GM12873 (cell line): Measurements from ENCODE around the gene ZNF384.

ENCODE experiments used
- CTCF ChIP-seq: IDR thresholded peaks from 2 replicates; pipeline ENCODE4 v1.5.1; 2012; ENCODE audit warnings: low read depth, mild to moderate bottlenecking, moderate library complexity, low read length, control low read depth; ENCODE audit not compliant: insufficient read depth; ENCODE audit errors: missing control alignments

ZNF384 gene

GRCh38 chr12:6638305-6638704 is 50.9 kb downstream of the ZNF384 start:
- TF ChIP-seq CTCF = no peak

DNA sequence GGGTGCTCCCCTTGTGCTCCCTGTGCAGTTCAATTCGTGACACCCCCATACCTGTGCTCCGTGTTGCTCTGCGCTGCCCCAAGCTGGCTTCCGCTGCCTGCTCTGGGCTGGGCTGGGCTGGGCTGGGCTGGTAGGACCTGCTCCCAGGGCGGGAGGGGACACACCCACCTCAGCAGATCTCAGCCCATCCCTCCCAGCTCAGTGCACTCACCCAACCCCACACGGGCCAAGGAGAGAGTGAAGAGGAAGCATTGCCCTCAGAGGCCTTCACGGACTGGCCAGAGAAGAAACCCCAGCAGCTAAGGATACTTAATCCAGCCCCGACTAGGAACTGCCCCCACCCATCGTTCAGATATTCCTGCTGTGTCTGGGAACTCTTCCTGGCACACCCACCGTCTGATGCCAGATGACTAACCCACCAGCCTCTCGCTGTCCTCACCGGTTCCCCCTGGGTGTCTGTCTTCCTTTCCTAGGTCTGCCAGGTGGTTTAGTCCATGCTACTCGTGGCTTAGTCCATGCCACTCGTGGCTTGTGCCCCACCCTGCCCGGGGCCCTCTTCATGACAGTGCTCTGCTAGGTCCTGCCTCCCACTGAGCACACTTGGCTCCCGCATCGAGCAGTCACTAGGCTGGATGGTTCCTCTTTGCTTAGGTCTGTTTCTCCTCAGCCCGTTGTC is 53.2 kb downstream of the ZNF384 start, which contains the start of gene LPAR5:
Gene LPAR5, minus strand, starts transcription at position 104 of the 676 bp plus-strand sequence. CDS start 14,711 bp downstream, outside the sequence.
- no peak for TF ChIP-seq CTCF

DNA sequence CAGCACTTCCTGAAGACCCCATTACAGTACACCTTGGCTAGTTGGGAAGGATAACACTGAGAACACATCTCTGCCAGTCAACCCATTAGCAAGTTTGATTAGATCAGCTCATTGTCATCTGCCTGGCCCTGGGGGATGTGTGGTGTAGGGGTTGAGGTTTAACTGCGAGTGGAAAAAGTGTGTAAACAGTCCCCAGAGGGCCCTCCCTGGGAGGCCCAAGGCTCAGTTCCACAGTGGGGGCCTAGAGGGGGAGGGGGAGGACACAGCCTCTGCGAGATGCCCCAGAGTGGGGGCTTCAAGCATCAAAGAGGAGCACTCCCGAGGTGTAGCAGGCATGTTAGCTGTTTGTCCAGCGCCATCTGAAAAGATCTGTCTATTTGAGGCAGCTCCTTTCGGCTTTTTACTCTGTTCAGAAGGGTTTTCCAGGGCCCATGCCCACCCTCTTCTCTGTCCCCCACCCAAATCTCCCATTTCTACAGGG is 53.8 kb downstream of the ZNF384 start:
- TF ChIP-seq CTCF = no peak

GRCh38 chr12:6632026-6632983 is 56.9 kb downstream of the ZNF384 start:
- no peak for TF ChIP-seq CTCF

DNA sequence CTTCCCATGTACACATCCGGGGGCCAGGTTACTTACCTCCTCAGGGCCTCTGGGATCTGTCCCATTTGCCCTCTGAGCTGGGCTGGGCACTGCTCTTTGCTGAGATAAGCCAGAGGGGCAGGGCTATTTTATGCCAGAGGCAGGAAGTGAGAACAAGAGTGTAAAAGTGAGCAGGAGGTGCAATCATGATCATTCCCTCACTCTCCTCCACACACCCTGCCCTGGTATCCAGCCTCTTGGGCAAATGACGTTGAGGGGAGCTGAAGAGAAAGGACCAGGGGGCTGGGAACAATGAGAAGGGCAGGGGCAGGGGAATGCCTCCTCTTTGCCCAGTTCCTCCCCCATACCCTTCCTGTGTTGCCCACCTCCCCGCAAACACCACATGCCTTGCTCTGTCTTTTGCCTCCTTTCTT is 57.6 kb downstream of the ZNF384 start:
- TF ChIP-seq CTCF = no peak

DNA sequence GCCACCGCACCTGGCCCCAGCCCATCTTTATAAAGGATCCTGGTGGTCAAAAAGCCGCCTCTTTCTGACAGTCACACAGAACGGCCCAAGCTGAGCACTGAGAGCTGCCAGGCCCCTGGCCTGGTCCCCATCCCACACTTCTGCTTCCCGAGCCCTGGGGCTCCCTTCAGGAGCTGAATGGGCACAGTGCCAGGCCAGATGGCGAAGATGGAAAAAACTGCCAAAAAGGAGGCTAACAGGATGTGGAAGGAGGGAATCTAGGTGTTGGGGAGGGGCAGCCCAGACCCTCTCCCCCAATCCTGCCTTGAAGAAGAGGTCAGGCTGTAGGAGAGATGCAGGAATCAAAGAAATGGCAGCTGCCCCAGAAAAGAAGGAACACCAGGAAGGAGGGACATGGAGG is 58.4 kb downstream of the ZNF384 start:
- TF ChIP-seq CTCF = no peak

GRCh38 chr12:6627616-6628015 is 61.6 kb downstream of the ZNF384 start:
- no peak for TF ChIP-seq CTCF
